Measurements from ENCODE around the gene DPT. TPM values are rescaled to one million over a fixed set of nuclear protein-coding genes. Genes with fewer than 3 reads are reported as not detected.

Gene DPT
- polyA plus RNA-seq, 1 of the 3 experiments (the other 2 are of a cell fraction): 0.05 TPM

- H3K9me2 ChIP-seq: no peaks in the 10 kb centered on the region
- no peaks in the 10 kb centered on the region for H3K9me3 ChIP-seq
- no peaks in the 10 kb centered on the region for H3K27me3 ChIP-seq (ENCODE audit: insufficient read depth)
- no peak overlapping the region for H2AFZ ChIP-seq (ENCODE audit: low read depth)
- no peaks in the 10 kb centered on the region for H3K4me1 ChIP-seq (ENCODE audit: control insufficient read depth in 1 of 2, insufficient read depth in 2 of 2, low read depth in 1 of 2, low read length in 1 of 2)
- no peak overlapping the region for H3K4me2 ChIP-seq
- POLR2A ChIA-PET: no interaction called here
- no peaks in the 10 kb centered on the region for H3F3A ChIP-seq (replicated peaks; ENCODE audit: insufficient read depth)
- CTCF ChIA-PET: no interaction called here
- H3K79me2 ChIP-seq (ENCODE audit: insufficient read depth): no peaks in the 10 kb centered on the region
- WGBS (ENCODE audit: low lambda C conversion rate): 45% methylated on average over 3 of the region's 3 CpGs
- H3K9ac ChIP-seq: no peak overlapping the region
- H3K4me3 ChIP-seq (ENCODE audit: low read depth in 2 of 2, low read length in 1 of 2): no peak overlapping the region
- no peak overlapping the region for H3K27ac ChIP-seq (ENCODE audit: low read depth in 2 of 2, low read length in 1 of 2)
- no peaks in the 10 kb centered on the region for H4K20me1 ChIP-seq (ENCODE audit: insufficient read depth)
- no peak for TF ChIP-seq USF1 (IDR thresholded peaks at IDR 0.05; ENCODE audit: borderline replicate concordance, low read depth)
- TF ChIP-seq YY1 (IDR thresholded peaks at IDR 0.05; ENCODE audit: low read depth): no peak
- TF ChIP-seq RAD21 (IDR thresholded peaks at IDR 0.05; ENCODE audit: low read length): no peak
- TF ChIP-seq RXRA (IDR thresholded peaks at IDR 0.05; ENCODE audit: borderline replicate concordance, low read depth): no peak
- no peak for TF ChIP-seq MAX (IDR thresholded peaks at IDR 0.05; ENCODE audit: low read depth)
- TF ChIP-seq TCF12 (IDR thresholded peaks at IDR 0.05): no peak
- no peak for TF ChIP-seq IRF3 (IDR thresholded peaks at IDR 0.05; ENCODE audit: low read depth, low read length)
- no peak for TF ChIP-seq EP300 (IDR thresholded peaks at IDR 0.05; ENCODE audit: borderline replicate concordance in 1 of 2, low read depth in 1 of 2, low read length in 1 of 2)
- no peak for TF ChIP-seq PBX3 (IDR thresholded peaks at IDR 0.05)
- no peak for TF ChIP-seq USF2 (IDR thresholded peaks at IDR 0.05; ENCODE audit: borderline replicate concordance, low read depth, low read length)
- no peak for TF ChIP-seq FOXJ3 (CRISPR knock-in tag; IDR thresholded peaks at IDR 0.05)
- TF ChIP-seq NFIC (IDR thresholded peaks at IDR 0.05; ENCODE audit: borderline replicate concordance): no peak
- TF ChIP-seq GATA2 (CRISPR knock-in tag; IDR thresholded peaks at IDR 0.05): no peak
- no peaks in the 10 kb centered on the region for H3K36me3 ChIP-seq (replicated peaks in 1 of 2; ENCODE audit: control insufficient read depth in 1 of 2, insufficient read depth in 2 of 2, low read length in 1 of 2)
- no peak for DNase-seq
Observed at GRCh38 chr1:168664069-168664834, 64.8 kb downstream of the DPT start.

- no peak for DNase-seq
- H3K9me3 ChIP-seq: no peaks in the 10 kb centered on the region
- WGBS (ENCODE audit: low lambda C conversion rate): 79% methylated on average over 1 of the region's 1 CpG
- no peak overlapping the region for H2AFZ ChIP-seq (ENCODE audit: low read depth)
- H3K27ac ChIP-seq (ENCODE audit: low read depth in 2 of 2, low read length in 1 of 2): no peak overlapping the region
- no peak overlapping the region for H3K9ac ChIP-seq
- H4K20me1 ChIP-seq (ENCODE audit: insufficient read depth): no peaks in the 10 kb centered on the region
- POLR2A ChIA-PET: no interaction called here
- H3K79me2 ChIP-seq (ENCODE audit: insufficient read depth): no peaks in the 10 kb centered on the region
- no peaks in the 10 kb centered on the region for H3K27me3 ChIP-seq (ENCODE audit: insufficient read depth)
- no peak overlapping the region for H3K4me3 ChIP-seq (ENCODE audit: low read depth in 2 of 2, low read length in 1 of 2)
- TF ChIP-seq MEF2A (IDR thresholded peaks at IDR 0.05; ENCODE audit: borderline replicate concordance, low read depth) (no peak), MAX (IDR thresholded peaks at IDR 0.05; ENCODE audit: low read depth) (no peak), TAF1 (IDR thresholded peaks at IDR 0.05; ENCODE audit: borderline replicate concordance, low read depth, low read length) (no peak), RCOR1 (IDR thresholded peaks at IDR 0.05; ENCODE audit: low read length) (no peak), USF1 (IDR thresholded peaks at IDR 0.05; ENCODE audit: borderline replicate concordance, low read depth) (no peak), FOXM1 (IDR thresholded peaks at IDR 0.05; ENCODE audit: low read depth) (no peak), FOXJ3 (CRISPR knock-in tag; IDR thresholded peaks at IDR 0.05) (no peak), GATA2 (CRISPR knock-in tag; IDR thresholded peaks at IDR 0.05) (no peak), GABPA (IDR thresholded peaks at IDR 0.05; ENCODE audit: low read depth) (no peak), TCF12 (IDR thresholded peaks at IDR 0.05) (no peak), SIN3A (IDR thresholded peaks at IDR 0.05; ENCODE audit: borderline replicate concordance, low read depth, low read length) (no peak), YY1 (IDR thresholded peaks at IDR 0.05; ENCODE audit: low read depth) (no peak), EP300 (IDR thresholded peaks at IDR 0.05; ENCODE audit: borderline replicate concordance in 1 of 2, low read depth in 1 of 2, low read length in 1 of 2) (no peak), PBX3 (IDR thresholded peaks at IDR 0.05) (no peak)
- no peak overlapping the region for H3K4me2 ChIP-seq
- H3K9me2 ChIP-seq: no peaks in the 10 kb centered on the region
- H3F3A ChIP-seq (replicated peaks; ENCODE audit: insufficient read depth): peaks cover 22% of the 10 kb centered on the region
- CTCF ChIA-PET: no interaction called here
- no peaks in the 10 kb centered on the region; a peak in 2 of 4 replicates for H3K4me1 ChIP-seq (ENCODE audit: control insufficient read depth in 1 of 2, insufficient read depth in 2 of 2, low read depth in 1 of 2, low read length in 1 of 2)
- H3K36me3 ChIP-seq (replicated peaks in 1 of 2; ENCODE audit: control insufficient read depth in 1 of 2, insufficient read depth in 2 of 2, low read length in 1 of 2): no peaks in the 10 kb centered on the region
Observed at GRCh38 chr1:168656485-168656884, 72.5 kb downstream of the DPT start.

All from SK-N-SH (cell line).